ENCODE measurements around the gene GRIN1. TPM values are rescaled to one million over a fixed set of nuclear protein-coding genes. Genes with fewer than 3 reads are reported as not detected.

The GRIN1 gene

DNA sequence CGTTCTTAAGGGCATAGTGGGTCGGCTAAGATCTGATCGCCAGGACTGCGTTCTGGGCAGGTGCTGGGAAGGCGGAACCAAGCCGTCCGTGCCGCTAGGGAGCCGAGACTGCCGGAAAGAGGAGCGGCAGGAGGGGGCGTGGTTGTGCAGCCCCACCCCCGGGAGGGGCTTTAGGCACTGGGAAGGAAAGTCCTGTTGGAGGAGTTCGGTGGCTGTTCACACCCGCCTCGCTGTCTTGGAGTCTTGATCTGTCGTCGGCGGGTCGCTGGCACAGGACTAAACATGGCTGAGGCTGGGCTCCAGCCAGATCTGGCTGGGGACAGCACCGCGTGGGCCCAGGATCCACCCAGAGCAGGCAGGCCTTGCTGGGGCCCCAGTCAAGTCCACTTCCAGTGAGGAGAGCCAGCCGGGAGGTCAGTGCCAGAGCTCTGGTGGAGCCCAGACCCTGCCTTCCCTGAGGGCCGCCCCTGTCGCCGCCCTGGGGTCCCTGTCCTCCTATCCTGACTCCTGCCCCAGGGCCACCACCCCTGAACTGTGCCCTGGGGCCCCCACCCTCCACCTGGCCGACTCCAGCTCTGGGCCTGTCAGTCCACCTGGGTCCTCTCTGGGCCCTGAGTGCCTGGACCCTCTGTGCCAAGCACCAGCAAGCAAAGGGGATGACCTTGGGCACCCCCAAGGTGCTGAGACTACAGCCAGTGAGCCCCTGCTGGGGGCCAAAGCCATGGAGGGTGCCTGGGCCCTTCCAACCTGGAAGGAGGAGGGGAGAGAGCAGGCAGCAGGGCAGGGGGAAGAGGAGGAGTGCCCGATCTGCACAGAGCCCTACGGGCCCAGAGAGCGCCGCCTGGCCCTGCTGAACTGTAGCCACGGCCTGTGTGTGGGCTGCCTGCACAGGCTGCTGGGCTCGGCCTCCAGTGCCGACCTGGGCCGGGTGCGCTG lies 78.6 kb downstream of the GRIN1 start:
- Histone ChIP-seq H3K79me1 (ENCODE audit: low read depth, low read length) (peaks cover 18% of the 10 kb centered on the region), H3K9me3 (replicated peaks in 1 of 2; ENCODE audit: control insufficient read depth in 2 of 2, insufficient read depth in 1 of 2, low read depth in 1 of 2, low read length in 2 of 2) (no peaks in the 10 kb centered on the region), H3K4me3 (ENCODE audit: low read length in 2 of 2) (peak overlapping the region in 1 of 2 donors; percentile 40), H3K27me3 (ENCODE audit: control insufficient read depth in 3 of 3, insufficient read depth in 3 of 3, low read depth in 1 of 3, low read length in 3 of 3) (peaks cover 0 to 5% (median 3%) of the 10 kb centered on the region in 3 experiments), H2BK12ac (ENCODE audit: low read length) (peak overlapping the region; percentile 58), H2BK5ac (ENCODE audit: low read length) (no peak overlapping the region), H4K8ac (ENCODE audit: low read depth, low read length) (no peak overlapping the region), H3K4me2 (ENCODE audit: insufficient read depth, low read length, poor library complexity, severe bottlenecking) (no peak overlapping the region), H3K14ac (ENCODE audit: low read length) (no peak overlapping the region), H2AK5ac (ENCODE audit: low read depth, low read length) (peak overlapping the region; percentile 56), H4K91ac (ENCODE audit: low read depth, low read length, poor library complexity) (no peak overlapping the region), H3K27ac (replicated peaks; ENCODE audit: low read length) (no peak overlapping the region), H3K18ac (ENCODE audit: low read length) (no peak overlapping the region), H2BK15ac (ENCODE audit: low read length) (no peak overlapping the region), H2AFZ (ENCODE audit: low read length) (no peak overlapping the region), H3K9ac (ENCODE audit: low read depth, low read length, poor library complexity) (no peak overlapping the region), H3K36me3 (replicated peaks in 1 of 2; ENCODE audit: control insufficient read depth in 2 of 2, insufficient read depth in 2 of 2, low read length in 2 of 2) (peaks cover 17 to 36% of the 10 kb centered on the region in 2 donors), H3K4ac (ENCODE audit: low read length) (no peak overlapping the region), H2BK120ac (ENCODE audit: low read depth, low read length) (no peak overlapping the region), H3K23ac (ENCODE audit: low read depth, low read length, poor library complexity) (peak overlapping the region; percentile 80), H3K4me1 (ENCODE audit: control insufficient read depth in 2 of 2, insufficient read depth in 1 of 2, low read depth in 1 of 2, low read length in 2 of 2) (peaks cover 3 to 9% of the 10 kb centered on the region in 2 donors)
- DNase-seq (ENCODE audit: low spot score), result no peak
- no CpG with 5 or more reads among the region's 36 CpGs for WGBS, 2 donors (ENCODE audit: extremely low coverage in 2 of 2, insufficient read length in 2 of 2, insufficient replicate concordance in 1 of 2)

GRCh38 chr9:137218212-137218753 lies 79.3 kb downstream of the GRIN1 start:
- H3K4me1 ChIP-seq (ENCODE audit: control insufficient read depth in 2 of 2, insufficient read depth in 1 of 2, low read depth in 1 of 2, low read length in 2 of 2), result peaks cover 8 to 15% of the 10 kb centered on the region in 2 donors
- H3K9me3 ChIP-seq (replicated peaks in 1 of 2; ENCODE audit: control insufficient read depth in 2 of 2, insufficient read depth in 1 of 2, low read depth in 1 of 2, low read length in 2 of 2), result no peaks in the 10 kb centered on the region
- H3K18ac ChIP-seq (ENCODE audit: low read length), result no peak overlapping the region
- H4K8ac ChIP-seq (ENCODE audit: low read depth, low read length), result peak overlapping the region; percentile 65
- peak overlapping the region; percentile 80 for H3K23ac ChIP-seq (ENCODE audit: low read depth, low read length, poor library complexity)
- no peak overlapping the region for H2BK5ac ChIP-seq (ENCODE audit: low read length)
- no peak overlapping the region for H3K14ac ChIP-seq (ENCODE audit: low read length)
- H2AK5ac ChIP-seq (ENCODE audit: low read depth, low read length), result no peak overlapping the region
- no peak overlapping the region for H3K4me3 ChIP-seq (ENCODE audit: low read length in 2 of 2)
- no CpG with 5 or more reads among the region's 30 CpGs for WGBS, 2 donors (ENCODE audit: extremely low coverage in 2 of 2, insufficient read length in 2 of 2, insufficient replicate concordance in 1 of 2)
- H3K4ac ChIP-seq (ENCODE audit: low read length), result no peak overlapping the region
- no peak overlapping the region for H2AFZ ChIP-seq (ENCODE audit: low read length)
- peak overlapping the region; percentile 21 for H3K9ac ChIP-seq (ENCODE audit: low read depth, low read length, poor library complexity)
- no peak overlapping the region for H2BK15ac ChIP-seq (ENCODE audit: low read length)
- H4K91ac ChIP-seq (ENCODE audit: low read depth, low read length, poor library complexity), result no peak overlapping the region
- peaks cover 15% of the 10 kb centered on the region for H3K79me1 ChIP-seq (ENCODE audit: low read depth, low read length)
- no peak overlapping the region for H2BK12ac ChIP-seq (ENCODE audit: low read length)
- H3K36me3 ChIP-seq (replicated peaks in 1 of 2; ENCODE audit: control insufficient read depth in 2 of 2, insufficient read depth in 2 of 2, low read length in 2 of 2), result peaks cover 11 to 30% of the 10 kb centered on the region in 2 donors
- no peak overlapping the region for H2BK120ac ChIP-seq (ENCODE audit: low read depth, low read length)
- no peak overlapping the region for H3K4me2 ChIP-seq (ENCODE audit: insufficient read depth, low read length, poor library complexity, severe bottlenecking)
- peaks cover 0 to 10% (median 3%) of the 10 kb centered on the region in 3 experiments for H3K27me3 ChIP-seq (ENCODE audit: control insufficient read depth in 3 of 3, insufficient read depth in 3 of 3, low read depth in 1 of 3, low read length in 3 of 3)
- H3K27ac ChIP-seq (replicated peaks; ENCODE audit: low read length), result no peak overlapping the region
- DNase-seq (ENCODE audit: low spot score), result no peak

Small RNA genes lying within 50 kb of the gene (small RNA-seq; reads per million reads assigned to genes)
- gene MIR3621 (ENCODE audit: insufficient read depth) (not detected), gene RF00153 (ENCODE audit: insufficient read depth) (not detected)

Measured in neuronal stem cell (in vitro differentiated cells).